HTR-8/SVneo (cell line): ENCODE measurements around the gene ADAT3.

Source experiments
- DNase-seq: peaks from one replicate; pipeline ENCODE4 v3.0.0; 2011; ENCODE audit warnings: low spot score, mixed read lengths; ENCODE audit not compliant: insufficient read length
- FAIRE-seq: peaks from 2 replicates; lab custom pipeline; 2011; peaks lifted over from hg19 to GRCh38; lab: Jason Lieb, UNC

Gene ADAT3

GRCh38 chr19:1905110-1905862 lies at the start of gene ADAT3, which contains the start of gene SCAMP4:
ADAT3 (plus strand) TSS chr19:1905399; CDS start chr19:1912048, 6,649 bp downstream.
SCAMP4 (plus strand) TSS chr19:1905399; CDS start chr19:1915020, 9,621 bp downstream.
- peak; percentile 90 for FAIRE-seq
- peak; percentile 93 for DNase-seq

DNA sequence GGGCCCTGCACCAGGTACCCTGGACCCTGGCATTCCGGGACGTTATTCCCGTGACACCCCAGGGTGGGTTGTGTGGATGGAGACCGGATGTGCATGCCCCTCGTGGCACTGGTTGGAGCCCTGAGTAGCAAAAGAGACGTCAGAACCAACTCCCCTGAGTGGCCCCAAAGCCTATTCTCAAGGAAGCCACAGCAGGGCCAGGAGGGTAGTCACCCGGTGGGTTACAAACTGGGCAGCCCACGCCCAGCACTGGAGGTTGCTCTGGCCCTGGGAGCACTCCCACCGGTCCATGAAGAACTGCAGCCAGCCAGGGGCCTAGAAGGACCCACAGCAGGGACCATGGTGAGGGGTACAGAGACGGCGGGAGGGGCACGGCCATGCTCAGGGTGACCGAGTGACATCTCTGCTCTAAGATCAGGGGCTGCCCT lies 49.4 kb upstream of the ADAT3 start:
- DNase-seq (no peak), FAIRE-seq (peak; percentile 26)

DNA sequence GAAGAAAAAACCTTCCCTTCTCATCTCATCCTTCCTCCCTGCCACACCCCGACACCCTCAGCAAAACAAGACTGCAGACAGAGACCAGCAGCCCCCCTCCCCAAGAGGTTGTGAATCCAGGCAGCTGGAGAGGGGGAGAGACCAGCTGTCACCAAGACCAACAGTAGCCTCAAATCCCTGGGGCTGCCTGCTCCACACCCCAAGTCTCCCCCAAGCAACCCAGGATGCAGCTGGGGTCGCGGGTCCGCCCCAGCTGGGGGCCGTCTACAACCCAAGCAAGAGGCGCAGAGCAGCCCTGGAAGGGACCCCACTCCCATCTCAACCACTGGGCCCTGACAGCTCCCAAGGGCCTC lies 48.9 kb upstream of the ADAT3 start:
- FAIRE-seq: no peak
- no peak for DNase-seq

GRCh38 chr19:1856698-1857603 lies 48.2 kb upstream of the ADAT3 start:
- DNase-seq (no peak), FAIRE-seq (no peak)

GRCh38 chr19:1857648-1858326 lies 47.4 kb upstream of the ADAT3 start:
- no peak for FAIRE-seq
- DNase-seq: no peak

- no peak for DNase-seq
- no peak for FAIRE-seq
Measured at GRCh38 chr19:1858412-1859081, 46.7 kb upstream of the ADAT3 start.

GRCh38 chr19:1859331-1859781 lies 45.8 kb upstream of the ADAT3 start:
- FAIRE-seq (no peak), DNase-seq (no peak)

GRCh38 chr19:1860042-1860775 lies 45.0 kb upstream of the ADAT3 start:
- FAIRE-seq: no peak
- DNase-seq: no peak

GRCh38 chr19:1860821-1861598 lies 44.2 kb upstream of the ADAT3 start:
- no peak for FAIRE-seq
- no peak for DNase-seq

- FAIRE-seq: no peak
- no peak for DNase-seq
Measured at GRCh38 chr19:1861599-1862031, 43.6 kb upstream of the ADAT3 start.

- FAIRE-seq (no peak), DNase-seq (no peak)
Measured at GRCh38 chr19:1862068-1862423, 43.2 kb upstream of the ADAT3 start.

DNA sequence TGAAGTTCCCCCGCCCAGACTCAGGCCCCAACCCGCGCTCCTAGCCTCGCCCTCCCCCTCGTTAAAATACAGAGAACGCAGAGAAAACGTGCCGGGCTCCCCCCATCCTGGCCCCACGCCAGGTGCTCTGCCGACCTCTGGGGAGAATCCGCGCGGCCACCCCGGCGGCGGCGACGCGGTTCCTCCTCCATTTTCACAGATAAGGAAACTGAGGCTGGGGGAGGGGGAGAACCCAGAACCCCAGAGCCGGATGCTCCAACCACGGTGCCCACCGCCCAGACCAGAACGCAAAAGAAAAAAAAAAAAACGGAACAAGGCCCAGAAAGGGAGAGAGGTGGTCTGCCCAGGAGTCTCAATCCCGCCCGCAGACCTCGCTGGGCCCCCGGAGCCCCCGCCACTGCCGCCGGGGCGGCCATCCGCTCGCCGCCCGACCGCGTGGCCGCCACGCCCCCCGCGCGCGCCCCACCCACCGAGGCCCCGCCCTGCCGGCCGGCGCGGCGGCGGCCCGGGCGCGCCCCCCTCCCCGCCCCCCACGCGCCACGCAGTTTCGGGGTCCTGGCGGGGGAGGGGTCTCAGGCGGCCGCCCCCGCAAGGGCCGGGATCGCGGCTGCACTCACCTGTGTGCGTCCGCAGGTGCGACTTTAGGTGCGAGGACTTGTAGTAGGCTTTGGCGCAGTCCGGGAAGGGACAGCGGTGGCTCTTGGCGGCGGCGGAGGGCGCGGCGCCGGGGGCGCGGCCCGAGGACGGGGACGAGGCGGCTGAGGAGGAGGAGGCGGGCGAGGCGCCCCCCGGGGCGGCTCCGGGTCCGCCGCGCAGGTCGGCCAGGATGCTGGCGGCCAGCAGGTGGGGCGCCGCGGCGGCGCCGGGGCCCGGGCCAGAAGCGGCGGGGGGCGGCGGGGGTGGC lies 42.5 kb upstream of the ADAT3 start:
- DNase-seq (no peak), FAIRE-seq (no peak)

DNA sequence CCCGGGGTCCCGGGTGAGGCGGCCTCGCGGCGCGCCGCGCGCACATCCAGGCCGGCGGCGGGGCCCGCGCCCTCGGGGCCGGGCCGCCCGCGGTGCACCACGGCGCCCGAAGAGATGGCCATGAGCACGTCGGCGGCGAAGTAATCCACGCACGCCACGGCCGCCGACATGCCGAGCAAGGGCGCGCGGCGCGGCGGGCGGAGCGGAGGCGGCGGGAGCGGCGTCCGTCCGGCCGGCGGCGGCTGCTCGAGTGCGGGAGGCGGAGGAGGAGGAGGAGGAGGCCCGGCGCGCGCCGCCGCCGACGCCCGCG lies 41.9 kb upstream of the ADAT3 start, which contains the start of gene KLF16:
KLF16 (minus strand) TSS at position 252 of the 310 bp plus-strand sequence; CDS start at position 170, 82 bp downstream.
- DNase-seq (no peak), FAIRE-seq (no peak)

DNA sequence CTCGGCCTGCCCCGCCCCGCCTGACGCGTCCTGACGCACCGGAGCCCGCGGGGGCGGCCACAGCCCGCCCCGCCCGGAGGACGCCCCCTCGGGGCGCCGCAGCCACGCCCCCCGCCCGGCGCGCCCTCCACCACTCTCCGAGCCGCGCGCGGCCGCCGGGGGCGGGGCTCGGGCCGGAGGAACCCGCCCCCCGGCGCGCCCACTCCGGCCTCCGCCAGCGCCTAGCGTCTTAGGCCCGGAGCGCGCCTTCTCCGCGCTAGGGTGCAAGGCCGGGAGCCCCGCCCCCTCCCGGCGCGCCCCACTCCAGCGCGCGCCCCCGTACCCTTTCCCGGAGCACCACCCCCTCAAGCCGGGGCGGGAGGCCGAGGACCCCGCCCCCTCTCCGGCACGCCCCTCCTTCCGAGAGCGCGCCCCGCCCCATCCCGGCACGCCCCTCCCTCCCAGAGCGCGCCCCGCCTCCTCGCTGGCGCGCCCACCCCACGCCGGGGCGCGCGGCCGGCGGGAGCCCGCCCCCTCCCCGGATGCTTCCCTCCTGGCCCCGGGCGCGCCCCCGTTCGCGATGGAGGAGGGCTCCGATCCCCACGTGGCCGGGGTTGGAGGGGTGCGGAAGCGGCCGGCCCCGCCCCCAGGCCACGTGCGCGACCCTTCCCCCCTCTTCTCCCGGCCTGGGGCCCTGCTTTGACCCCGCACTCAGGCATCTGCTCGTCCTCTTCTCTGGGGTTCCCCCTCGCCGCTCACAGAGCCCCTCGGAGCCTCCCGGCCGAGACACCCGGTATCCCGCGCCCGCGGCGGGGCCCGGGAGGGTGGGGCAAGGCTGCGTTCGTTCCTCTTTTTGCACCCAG lies 41.3 kb upstream of the ADAT3 start:
- DNase-seq (peak; percentile 83), FAIRE-seq (peak; percentile 97)

GRCh38 chr19:1864480-1865171 lies 40.6 kb upstream of the ADAT3 start:
- DNase-seq (peak; percentile 67), FAIRE-seq (peak; percentile 69)
